Psoas muscle (tissue), 8 donors: ENCODE results near the gene HNRNPC. TPM values are rescaled to one million over a fixed set of nuclear protein-coding genes. Genes with fewer than 3 reads are reported as not detected.

ENCODE experiments used
- ATAC-seq, 4 donors: fragments of 200-7000 bp; cut with Tn5 transposase; one replicate each; pipeline ENCODE4 v1.9.1; 2020; ENCODE audit warnings: moderate library complexity in 3 of 4, mild to moderate bottlenecking in 2 of 4
- DNase-seq, 2 donors: peaks; one replicate each; pipeline ENCODE4 v3.0.0-alpha.2; 2020
- H3K27ac ChIP-seq: fragments of 200-600 bp; one replicate; pipeline ENCODE4 v1.8.0; 2022
- H3K27me3 ChIP-seq, 3 donors: fragments of 200-600 bp in 1 of 3; one replicate each; pipeline versions ENCODE4 v1.6.1 to v1.8.0; 2013 to 2022; ENCODE audit warnings: low read length in 2 of 3, mild to moderate bottlenecking in 2 of 3, moderate library complexity in 1 of 3; ENCODE audit not compliant: insufficient read depth in 3 of 3
- H3K36me3 ChIP-seq, 2 donors: fragments of 200-600 bp in 1 of 2; one replicate each; pipeline versions ENCODE4 v1.6.1 to v1.8.0; 2013 to 2022; ENCODE audit warnings: low read depth in 1 of 2, mild to moderate bottlenecking in 1 of 2, moderate library complexity in 1 of 2; ENCODE audit not compliant: insufficient read depth in 1 of 2
- H3K4me1 ChIP-seq: fragments of 200-600 bp; one replicate; pipeline ENCODE4 v1.8.0; 2022
- H3K4me3 ChIP-seq: fragments of 200-600 bp; one replicate; pipeline ENCODE4 v1.8.0; 2022; ENCODE audit warnings: mild to moderate bottlenecking
- H3K9me3 ChIP-seq: fragments of 200-600 bp; one replicate; pipeline ENCODE4 v1.8.0; 2022
- WGBS, 3 donors: extraction: QIAGEN DNeasy Blood & Tissue Kit; methylation state at CpG; one replicate each; pipeline versions ENCODE4 v1.1.6 to v1.1.7; 2013; 5-methylcytosine and 5-hydroxymethylcytosine counted together
- intact Hi-C, 2 donors: fragments of 100-400 bp; cut with DNase I; formaldehyde crosslinking; loops; one replicate each; pipeline versions ENCODE4 v1.11.0 to v1.14.2; 2022
- polyA plus RNA-seq, 3 donors: library from polyadenylated mRNA; stranded (reverse); fragments of 200-250 nt; gene quantifications; one replicate each; pipeline ENCODE4 v1.2.3, GENCODE V29; 2013
- total RNA-seq, 4 donors: library from RNA; stranded (reverse); fragmentation: NEBNext Ultra II Directional in 2 of 4; extraction: Animal tissue kit (Norgen Biotek cat#: 25700) in 2 of 4; gene quantifications; one replicate each; pipeline versions ENCODE4 v1.2.1 to v1.2.4, GENCODE V29; 2021 to 2023
- TF ChIP-seq, protein P1 (sequence below): fragments of 200-600 bp; IDR thresholded peaks from one replicate; pipeline ENCODE4 v1.8.0; 2022; ENCODE audit warnings: antibody characterized with exemption
- donor health status: healthy with polysubstance abuse.
- donor health status: DM: no; HTN: no; CAD: no; lungs with moderate emphysema.
- donor health status: Bipolar disorder and iron deficiency.
- donor health status: healthy.
- donor health status: DM: yes; HTN: yes; CAD: no.
- donor health status: DM: no; HTN: no; CAD: no.
- donor health status: DM: no; HTN: no; CAD: no.
- donor health status: DM: yes; HTN: yes; CAD: no.

Gene HNRNPC
- total and polyA plus RNA-seq, 7 donors, result 215 to 310 (median 250) TPM

DNA sequence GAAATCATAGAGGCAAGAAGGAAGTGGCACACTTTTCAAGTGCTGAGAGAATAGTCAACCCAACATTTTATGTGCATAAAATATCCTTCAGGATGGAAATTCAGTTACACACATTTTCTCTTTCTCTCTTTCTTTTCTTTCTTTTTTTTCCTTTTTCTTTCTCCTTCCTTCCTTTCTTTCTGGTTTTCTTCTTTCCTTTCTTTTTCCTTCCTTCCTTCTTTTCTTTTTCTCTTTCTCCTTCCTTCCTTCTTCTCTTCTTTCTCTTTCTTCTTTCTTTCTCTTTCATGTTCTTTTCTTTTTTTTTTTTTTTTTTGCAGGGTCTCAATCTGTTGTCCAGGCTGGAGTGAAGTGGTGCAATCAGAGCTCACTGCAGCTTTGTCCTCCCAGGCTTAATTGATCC, 74.6 kb downstream of the HNRNPC start:
- H3K4me1 ChIP-seq, result peaks cover 3% of the 10 kb centered on the region
- H3K4me3 ChIP-seq, result no peak overlapping the region
- H3K9me3 ChIP-seq, result peaks cover 11% of the 10 kb centered on the region
- no peak for DNase-seq
- no peak for ATAC-seq
- H3K27me3 ChIP-seq, result no peaks in the 10 kb centered on the region
- intact Hi-C loops, result no loop called here
- no peaks in the 10 kb centered on the region for H3K36me3 ChIP-seq
- TF ChIP-seq, protein P1, sequence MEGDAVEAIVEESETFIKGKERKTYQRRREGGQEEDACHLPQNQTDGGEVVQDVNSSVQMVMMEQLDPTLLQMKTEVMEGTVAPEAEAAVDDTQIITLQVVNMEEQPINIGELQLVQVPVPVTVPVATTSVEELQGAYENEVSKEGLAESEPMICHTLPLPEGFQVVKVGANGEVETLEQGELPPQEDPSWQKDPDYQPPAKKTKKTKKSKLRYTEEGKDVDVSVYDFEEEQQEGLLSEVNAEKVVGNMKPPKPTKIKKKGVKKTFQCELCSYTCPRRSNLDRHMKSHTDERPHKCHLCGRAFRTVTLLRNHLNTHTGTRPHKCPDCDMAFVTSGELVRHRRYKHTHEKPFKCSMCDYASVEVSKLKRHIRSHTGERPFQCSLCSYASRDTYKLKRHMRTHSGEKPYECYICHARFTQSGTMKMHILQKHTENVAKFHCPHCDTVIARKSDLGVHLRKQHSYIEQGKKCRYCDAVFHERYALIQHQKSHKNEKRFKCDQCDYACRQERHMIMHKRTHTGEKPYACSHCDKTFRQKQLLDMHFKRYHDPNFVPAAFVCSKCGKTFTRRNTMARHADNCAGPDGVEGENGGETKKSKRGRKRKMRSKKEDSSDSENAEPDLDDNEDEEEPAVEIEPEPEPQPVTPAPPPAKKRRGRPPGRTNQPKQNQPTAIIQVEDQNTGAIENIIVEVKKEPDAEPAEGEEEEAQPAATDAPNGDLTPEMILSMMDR, result no peak
- no peak overlapping the region for H3K27ac ChIP-seq

DNA sequence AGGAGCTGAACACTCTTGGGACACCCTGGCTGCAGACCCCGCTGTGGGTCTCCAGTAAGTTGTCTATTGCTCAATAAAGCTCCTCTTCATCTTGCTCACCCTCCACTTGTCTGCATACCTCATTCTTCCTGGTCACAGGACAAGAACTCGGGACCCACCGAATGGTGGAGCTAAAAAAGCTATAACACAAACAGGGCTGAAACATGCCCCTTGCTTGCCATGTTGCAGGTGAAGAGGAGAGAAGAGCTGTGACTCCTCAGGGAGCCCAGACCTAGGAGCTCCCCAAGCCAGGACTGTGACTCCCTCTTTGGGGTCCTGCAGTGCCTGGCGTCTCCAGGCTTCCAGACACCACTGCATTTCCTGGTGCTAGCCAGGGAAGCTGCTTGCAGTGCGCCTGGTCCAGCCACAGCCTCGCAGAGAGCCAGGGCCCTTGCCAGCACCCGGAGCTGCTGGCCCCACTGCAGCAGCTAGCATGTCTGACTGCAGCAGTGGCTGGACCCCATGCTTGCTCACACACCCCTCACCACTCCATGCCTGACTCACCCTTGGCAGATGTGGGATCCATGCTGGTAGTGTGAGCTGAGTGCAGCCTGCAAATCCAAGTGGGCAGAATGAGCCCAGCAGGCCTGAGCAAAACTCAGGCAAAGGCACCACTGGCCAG, 76.2 kb downstream of the HNRNPC start:
- TF ChIP-seq, protein P1, result no peak
- DNase-seq, result no peak
- peaks cover 3% of the 10 kb centered on the region for H3K4me1 ChIP-seq
- no peak overlapping the region for H3K27ac ChIP-seq
- no peaks in the 10 kb centered on the region for H3K27me3 ChIP-seq
- peaks cover 11% of the 10 kb centered on the region for H3K9me3 ChIP-seq
- H3K4me3 ChIP-seq, result no peak overlapping the region
- intact Hi-C loops, result no loop called here
- ATAC-seq, result no peak
- WGBS, 3 donors, result 70 to 84% (median 70%) methylated on average over 7 of the region's 7 CpGs
- H3K36me3 ChIP-seq, result no peaks in the 10 kb centered on the region

DNA sequence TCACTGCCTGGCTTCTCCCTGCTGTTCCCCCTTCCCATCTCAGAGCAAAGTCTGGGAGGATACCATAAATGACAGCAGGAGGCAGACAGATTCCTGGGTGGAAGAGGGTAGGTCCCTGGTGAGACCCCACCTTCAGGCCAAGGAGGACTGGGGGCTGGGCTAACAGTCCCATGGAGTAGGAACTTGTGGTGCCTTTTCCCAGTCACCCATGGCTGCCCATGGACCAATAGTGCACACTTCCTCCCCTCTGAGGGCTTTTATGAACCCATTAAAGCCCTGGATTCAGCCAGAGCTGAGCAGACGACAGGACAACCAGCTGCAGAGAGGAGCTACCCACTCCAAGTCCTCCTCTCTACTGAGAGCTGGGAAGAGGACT, 76.8 kb downstream of the HNRNPC start:
- no peaks in the 10 kb centered on the region for H3K27me3 ChIP-seq
- ATAC-seq, result peak in 3 of 4 donors; percentile 7 to 34 (median 15)
- intact Hi-C loops, result no loop called here
- DNase-seq, result no peak
- no peak overlapping the region for H3K27ac ChIP-seq
- peaks cover 7% of the 10 kb centered on the region for H3K9me3 ChIP-seq
- 0 to 19% (median 14%) methylated on average over 1 of the region's 1 CpG for WGBS, 3 donors
- H3K4me3 ChIP-seq, result peak overlapping the region; percentile 52
- H3K4me1 ChIP-seq, result peaks cover 3% of the 10 kb centered on the region
- TF ChIP-seq, protein P1, result no peak
- H3K36me3 ChIP-seq, result no peaks in the 10 kb centered on the region

DNA sequence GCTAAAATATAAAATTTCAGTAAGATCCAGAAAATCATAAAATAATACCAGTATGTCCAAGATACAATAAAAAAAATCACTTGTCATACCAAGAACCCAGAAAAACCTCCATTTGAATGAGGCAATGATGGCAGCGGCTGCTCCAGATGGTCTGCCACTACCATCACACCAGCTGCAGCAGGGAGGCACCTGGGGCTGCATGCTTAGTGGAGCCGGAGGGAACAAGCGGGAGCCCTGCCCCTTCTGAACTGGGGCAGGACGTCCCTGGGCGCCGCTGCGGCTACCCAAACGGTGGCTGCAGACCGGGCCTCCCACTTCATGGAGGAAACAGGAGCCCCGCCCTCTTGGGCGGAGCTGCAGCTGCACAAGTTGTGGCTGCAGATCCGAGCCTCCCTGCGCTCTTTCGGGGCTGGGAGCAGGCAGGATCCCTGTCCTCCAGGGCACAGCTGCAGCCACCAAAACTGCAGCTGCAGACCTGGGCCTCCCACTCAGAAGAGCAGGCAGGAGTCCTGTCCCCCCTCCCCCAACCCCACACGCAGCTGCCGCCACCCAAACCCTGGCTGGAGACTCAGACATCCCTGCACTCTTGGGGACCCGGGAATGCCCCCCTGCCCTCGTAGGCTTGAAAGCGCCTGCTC, 77.3 kb downstream of the HNRNPC start:
- peak overlapping the region; percentile 52 for H3K4me3 ChIP-seq
- WGBS, 3 donors, result 4 to 5% (median 5%) methylated on average over 19 of the region's 19 CpGs
- DNase-seq, result peak; percentile 64 to 81

More for the DNA sequence above, 77.3 kb downstream of the HNRNPC start:
- H3K27me3 ChIP-seq, result no peaks in the 10 kb centered on the region
- TF ChIP-seq, protein P1, result no peak
- peaks cover 3% of the 10 kb centered on the region for H3K4me1 ChIP-seq
- no peak overlapping the region for H3K27ac ChIP-seq
- peaks cover 2% of the 10 kb centered on the region for H3K9me3 ChIP-seq
- H3K36me3 ChIP-seq, result no peaks in the 10 kb centered on the region
- ATAC-seq, result peak; percentile 56 to 74 (median 62)
- intact Hi-C loops, result no loop called here
